H1 (cell line): Measurements from ENCODE around the gene DTX4. TPM values are rescaled to one million over a fixed set of nuclear protein-coding genes. Genes with fewer than 3 reads are reported as not detected.

Source experiments
- CTCF ChIA-PET: fragments of 300-600 bp; sonication (Branson Sonifier 250); formaldehyde crosslinking; loops from one replicate; lab custom pipeline; 2021; ENCODE audit not compliant: partially characterized antibody; lab: Charles Lee
- POLR2A ChIA-PET: fragments of 300-600 bp; sonication (Branson Sonifier 250); formaldehyde crosslinking; loops from one replicate; lab custom pipeline; 2021; ENCODE audit warnings: inconsistent platforms; ENCODE audit not compliant: partially characterized antibody; lab: Charles Lee
- DNase-seq, 2 experiments: peaks; one replicate each; pipeline versions ENCODE4 v3.0.0 to v3.0.0-alpha.2; 2010 to 2022; ENCODE audit warnings: low spot score in 2 of 2, low read depth in 1 of 2, mixed read lengths in 1 of 2
- FAIRE-seq: peaks from 2 replicates; lab custom pipeline; 2011; peaks lifted over from hg19 to GRCh38; lab: Jason Lieb, UNC
- H2AFZ ChIP-seq: 2 replicates; pipeline ENCODE4 v1.8.1; 2012; ENCODE audit warnings: low read length, inconsistent platforms
- H2AK5ac ChIP-seq: 2 replicates; pipeline ENCODE4 v1.6.1; 2013; ENCODE audit warnings: low read depth, low read length
- H2BK120ac ChIP-seq: replicated peaks from 2 replicates; pipeline ENCODE3; 2013; ENCODE audit warnings: low read depth, low read length, inconsistent platforms
- H2BK12ac ChIP-seq: 2 replicates; pipeline ENCODE4 v1.6.1; 2013; ENCODE audit warnings: low read depth, low read length
- H2BK15ac ChIP-seq: 2 replicates; pipeline ENCODE4 v1.6.1; 2013; ENCODE audit warnings: low read length
- H2BK20ac ChIP-seq: 2 replicates; pipeline ENCODE4 v1.6.1; 2013; ENCODE audit warnings: low read length
- H2BK5ac ChIP-seq: 2 replicates; pipeline ENCODE4 v1.6.1; 2013; ENCODE audit warnings: low read depth, low read length
- H3K14ac ChIP-seq: 2 replicates; pipeline ENCODE4 v1.6.1; 2013; ENCODE audit warnings: inconsistent platforms; ENCODE audit not compliant: insufficient read length
- H3K18ac ChIP-seq: 2 replicates; pipeline ENCODE4 v1.6.1; 2013; ENCODE audit warnings: low read length; ENCODE audit errors: extremely low read depth
- H3K23ac ChIP-seq: 2 replicates; pipeline ENCODE4 v1.6.1; 2013; ENCODE audit warnings: inconsistent platforms; ENCODE audit not compliant: insufficient read length
- H3K23me2 ChIP-seq: 2 replicates; pipeline ENCODE4 v1.6.1; 2013; ENCODE audit warnings: low read depth, low read length
- H3K27ac ChIP-seq: 2 replicates; pipeline ENCODE4 v1.6.1; 2011; ENCODE audit warnings: low read depth, low read length, inconsistent platforms
- H3K27me3 ChIP-seq, 4 experiments: replicated peaks in 1 of 4; 1 replicate in 1 of 4; 2 replicates in 3 of 4; pipeline versions ENCODE4 v1.6.1 to v1.8.1; 2011 to 2013; ENCODE audit warnings: low read length in 3 of 4, mild to moderate bottlenecking in 3 of 4, inconsistent platforms in 2 of 4, mixed read lengths in 2 of 4, moderate library complexity in 1 of 4; ENCODE audit not compliant: control insufficient read depth in 3 of 4, insufficient read depth in 3 of 4; ENCODE audit errors: extremely low read depth in 1 of 4
- H3K36me3 ChIP-seq, 4 experiments: 2 replicates each; pipeline versions ENCODE4 v1.6.1 to v1.8.1; 2011 to 2013; ENCODE audit warnings: mild to moderate bottlenecking in 4 of 4, low read length in 3 of 4, moderate library complexity in 2 of 4, control low read depth in 1 of 4, inconsistent platforms in 1 of 4; ENCODE audit not compliant: insufficient read depth in 4 of 4, control insufficient read depth in 2 of 4
- H3K4ac ChIP-seq: replicated peaks from 2 replicates; pipeline ENCODE3; 2013; ENCODE audit warnings: low read length, low read depth, mixed read lengths, inconsistent platforms; ENCODE audit not compliant: insufficient read length
- H3K4me1 ChIP-seq, 4 experiments: replicated peaks in 1 of 4; 1 replicate in 1 of 4; 2 replicates in 3 of 4; pipeline versions ENCODE4 v1.6.1 to v1.8.1; 2011 to 2013; ENCODE audit warnings: low read length in 3 of 4, inconsistent platforms in 2 of 4, mixed read lengths in 1 of 4; ENCODE audit not compliant: insufficient read depth in 4 of 4, control insufficient read depth in 3 of 4
- H3K4me2 ChIP-seq, 2 experiments: 2 replicates each; pipeline versions ENCODE4 v1.6.1 to v1.8.1; 2011 to 2013; ENCODE audit warnings: low read depth in 2 of 2, low read length in 2 of 2, control low read depth in 1 of 2, inconsistent platforms in 1 of 2, mild to moderate bottlenecking in 1 of 2; ENCODE audit not compliant: insufficient read depth in 1 of 2
- H3K4me3 ChIP-seq, 4 experiments: fragments of 200-600, 300-600 bp in 1 of 4; sonication (generic), shearing (Covaris generic), sonication (Bioruptor Twin) in 1 of 4; 2 replicates each; pipeline versions ENCODE4 v1.5.1 to v1.8.1; 2011 to 2016; ENCODE audit warnings: low read length in 4 of 4, low read depth in 3 of 4, control low read depth in 2 of 4, inconsistent platforms in 2 of 4, mild to moderate bottlenecking in 2 of 4, mixed read lengths in 1 of 4, moderate library complexity in 1 of 4; ENCODE audit not compliant: insufficient read depth in 2 of 4; ENCODE audit errors: extremely low read depth in 1 of 4
- H3K56ac ChIP-seq: replicated peaks from 2 replicates; pipeline ENCODE3; 2013; ENCODE audit warnings: low read depth, mild to moderate bottlenecking, mixed read lengths, low read length, inconsistent platforms; ENCODE audit not compliant: insufficient read length
- H3K79me1 ChIP-seq: 2 replicates; pipeline ENCODE4 v1.6.1; 2013; ENCODE audit warnings: low read depth, low read length, control low read depth
- H3K79me2 ChIP-seq, 2 experiments: 2 replicates each; pipeline versions ENCODE4 v1.6.1 to v1.8.1; 2012 to 2013; ENCODE audit warnings: low read length in 2 of 2, mild to moderate bottlenecking in 2 of 2, inconsistent platforms in 1 of 2; ENCODE audit not compliant: insufficient read depth in 2 of 2, control insufficient read depth in 1 of 2
- H3K9ac ChIP-seq, 4 experiments: replicated peaks in 1 of 4; 1 replicate in 1 of 4; 2 replicates in 3 of 4; pipeline versions ENCODE4 v1.6.1 to v1.8.1; 2011 to 2013; ENCODE audit warnings: low read depth in 3 of 4, low read length in 3 of 4, control low read depth in 2 of 4, mild to moderate bottlenecking in 2 of 4, moderate library complexity in 2 of 4, inconsistent platforms in 1 of 4; ENCODE audit errors: extremely low read depth in 1 of 4
- H3K9me3 ChIP-seq, 2 experiments: 2 replicates each; pipeline versions ENCODE4 v1.6.1 to v1.8.1; 2012 to 2013; ENCODE audit warnings: mild to moderate bottlenecking in 2 of 2, moderate library complexity in 2 of 2, control low read depth in 1 of 2, inconsistent platforms in 1 of 2, low read depth in 1 of 2, low read length in 1 of 2, mixed read lengths in 1 of 2; ENCODE audit not compliant: insufficient read depth in 2 of 2
- H4K20me1 ChIP-seq, 2 experiments: replicated peaks in 1 of 2; 2 replicates each; pipeline versions ENCODE3 to v1.8.1; 2011 to 2013; ENCODE audit warnings: inconsistent platforms in 2 of 2, low read length in 2 of 2, mild to moderate bottlenecking in 1 of 2; ENCODE audit not compliant: insufficient read depth in 2 of 2, control insufficient read depth in 1 of 2
- H4K5ac ChIP-seq: 2 replicates; pipeline ENCODE4 v1.6.1; 2013; ENCODE audit warnings: low read length, low read depth, mixed read lengths, inconsistent platforms; ENCODE audit not compliant: insufficient read length
- H4K8ac ChIP-seq: 2 replicates; pipeline ENCODE4 v1.8.0; 2013; ENCODE audit warnings: mild to moderate bottlenecking, moderate library complexity, low read length, inconsistent platforms; ENCODE audit not compliant: insufficient read depth; ENCODE audit errors: extremely low read depth
- H4K91ac ChIP-seq: replicated peaks from 2 replicates; pipeline ENCODE3; 2013; ENCODE audit warnings: low read length, mixed read lengths, inconsistent platforms; ENCODE audit not compliant: insufficient read length
- CTBP2 ChIP-seq: IDR thresholded peaks from 2 replicates; pipeline ENCODE4 v1.7.0; 2011; ENCODE audit warnings: borderline replicate concordance, mild to moderate bottlenecking, moderate library complexity, mixed read lengths, low read length; ENCODE audit not compliant: insufficient read depth, insufficient read length
- GABPA ChIP-seq: IDR thresholded peaks from 2 replicates; pipeline ENCODE4 v1.6.1; 2011; ENCODE audit warnings: mild to moderate bottlenecking, low read length, moderate library complexity, borderline replicate concordance; ENCODE audit not compliant: insufficient read depth
- RAD21 ChIP-seq, 2 experiments: IDR thresholded peaks in 1 of 2; conservative IDR thresholded peaks in 1 of 2; 2 replicates each; pipeline ENCODE4 v1.6.1; 2011; ENCODE audit warnings: low read depth in 2 of 2, low read length in 2 of 2, improper control_type of control experiment in 1 of 2, inconsistent platforms in 1 of 2, mild to moderate bottlenecking in 1 of 2, moderate library complexity in 1 of 2
- RFX5 ChIP-seq: IDR thresholded peaks from 2 replicates; pipeline ENCODE4 v1.6.1; 2011; ENCODE audit warnings: low read depth, low read length, improper control_type of control experiment, borderline replicate concordance
- SIN3A ChIP-seq, 2 experiments: IDR thresholded peaks in 1 of 2; conservative IDR thresholded peaks in 1 of 2; 2 replicates each; pipeline ENCODE4 v1.6.1; 2011 to 2012; ENCODE audit warnings: low read length in 2 of 2, improper control_type of control experiment in 1 of 2, low read depth in 1 of 2, mild to moderate bottlenecking in 1 of 2
- WGBS, 2 experiments: shearing (Covaris generic) in 1 of 2; methylation state at CpG; one replicate each; pipeline versions ENCODE4 v1.1.6 to v1.1.7; 2013 to 2015; ENCODE audit warnings: low lambda C conversion rate in 2 of 2, mixed read lengths in 2 of 2, inconsistent platforms in 1 of 2, low coverage in 1 of 2, missing lambda C conversion rate in 1 of 2; ENCODE audit not compliant: insufficient replicate concordance in 2 of 2, insufficient coverage in 1 of 2, insufficient read length in 1 of 2; ENCODE audit errors: extremely low coverage in 1 of 2, missing lambda C conversion rate in 1 of 2; 5-methylcytosine and 5-hydroxymethylcytosine counted together
- polyA plus RNA-seq, 7 experiments: library from polyadenylated mRNA; depleted of rRNA in 3 of 7; stranded (reverse) in 5 of 7; unstranded in 2 of 7; fragments of >200 nt in 5 of 7; fragments of 200-250 nt in 2 of 7; gene quantifications; 1 replicate in 5 of 7; 2 replicates in 1 of 7; 4 replicates in 1 of 7; pipeline versions ENCODE4 v1.2.1 to v1.2.3, GENCODE V29; 2011 to 2013; ENCODE audit warnings: missing spikeins in 2 of 7, mixed read lengths in 2 of 7
- total RNA-seq: library from RNA; stranded (reverse); fragmentation: NEBNext Ultra II Directional; extraction: Animal tissue kit (Norgen Biotek cat#: 25700); gene quantifications from 2 replicates; pipeline ENCODE4 v1.2.1, GENCODE V29; 2021
- TF ChIP-seq, protein P1 (sequence below), 3 experiments: IDR thresholded peaks; 1 replicate in 2 of 3; 2 replicates in 1 of 3; pipeline versions ENCODE4 v1.5.1 to v1.6.1; 2011; ENCODE audit warnings: low read length in 3 of 3, mild to moderate bottlenecking in 3 of 3, inconsistent platforms in 2 of 3, low read depth in 1 of 3, moderate library complexity in 1 of 3; ENCODE audit not compliant: insufficient read depth in 1 of 3; ENCODE audit errors: control extremely low read depth in 1 of 3

Gene DTX4
- total and polyA plus RNA-seq, 2 of the 8 experiments (the other 6 are each of a cell fraction or from before 2014, with no cell fraction given) = 5.1 to 18.8 TPM

DNA sequence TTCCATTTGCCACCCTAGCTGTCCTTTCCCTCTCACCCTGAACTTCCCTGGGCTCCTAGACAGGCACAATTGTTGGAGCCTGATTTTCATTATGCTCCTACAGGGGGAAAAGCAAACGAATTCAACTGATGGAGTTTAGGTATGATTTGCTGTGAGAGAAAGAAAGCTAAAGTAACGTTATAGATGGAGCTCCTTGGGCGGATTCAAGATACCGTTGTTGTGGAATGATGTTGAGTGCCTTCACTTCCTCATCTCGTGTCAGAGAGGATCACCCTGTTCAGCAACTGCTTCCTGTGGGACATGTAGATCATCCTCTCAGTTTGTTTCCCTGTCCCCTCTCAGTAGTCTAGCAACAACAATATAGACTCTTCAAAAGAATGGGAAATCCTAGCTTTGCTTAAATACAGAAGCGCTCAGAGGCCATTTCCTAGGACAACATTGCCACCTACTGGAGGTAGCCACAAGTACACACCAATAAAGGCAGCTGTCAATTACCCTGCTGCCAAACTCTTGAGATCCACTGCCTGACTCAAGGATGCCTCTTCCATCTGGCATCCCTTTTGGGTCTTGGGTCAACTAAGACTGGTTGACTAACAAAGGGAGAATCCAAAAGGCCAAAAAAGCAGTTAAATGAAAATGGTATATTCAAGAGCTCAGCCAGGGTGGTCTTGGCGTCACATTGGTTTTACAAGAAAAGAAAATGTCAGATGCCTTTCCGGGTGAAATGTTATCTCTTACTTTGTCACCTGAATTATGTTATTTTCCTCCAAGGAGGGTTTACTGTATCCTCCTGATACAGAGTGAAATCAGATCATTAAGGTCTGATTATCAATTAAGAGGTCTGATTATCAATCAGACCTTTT lies 13.5 kb upstream of the DTX4 start:
- Histone ChIP-seq H2AK5ac (no peak overlapping the region), H2BK20ac (no peak overlapping the region)
- TF ChIP-seq RAD21 (IDR thresholded peaks at IDR 0.05 in 1 of 2, conservative IDR thresholded peaks at IDR 0.05 in 1 of 2; ENCODE audit: low read depth in 2 of 2, low read length in 2 of 2) (peak; percentile 91 to 92), CTBP2 (no peak), RFX5 (no peak), GABPA (no peak), SIN3A (conservative IDR thresholded peaks at IDR 0.05 in 1 of 2, IDR thresholded peaks at IDR 0.05 in 1 of 2; ENCODE audit: low read depth in 1 of 2, low read length in 2 of 2) (0 out of 4 replicates have a peak, but pooled peaks of 1 of the 2 experiments have one; percentile 43)
- TF ChIP-seq, protein P1, sequence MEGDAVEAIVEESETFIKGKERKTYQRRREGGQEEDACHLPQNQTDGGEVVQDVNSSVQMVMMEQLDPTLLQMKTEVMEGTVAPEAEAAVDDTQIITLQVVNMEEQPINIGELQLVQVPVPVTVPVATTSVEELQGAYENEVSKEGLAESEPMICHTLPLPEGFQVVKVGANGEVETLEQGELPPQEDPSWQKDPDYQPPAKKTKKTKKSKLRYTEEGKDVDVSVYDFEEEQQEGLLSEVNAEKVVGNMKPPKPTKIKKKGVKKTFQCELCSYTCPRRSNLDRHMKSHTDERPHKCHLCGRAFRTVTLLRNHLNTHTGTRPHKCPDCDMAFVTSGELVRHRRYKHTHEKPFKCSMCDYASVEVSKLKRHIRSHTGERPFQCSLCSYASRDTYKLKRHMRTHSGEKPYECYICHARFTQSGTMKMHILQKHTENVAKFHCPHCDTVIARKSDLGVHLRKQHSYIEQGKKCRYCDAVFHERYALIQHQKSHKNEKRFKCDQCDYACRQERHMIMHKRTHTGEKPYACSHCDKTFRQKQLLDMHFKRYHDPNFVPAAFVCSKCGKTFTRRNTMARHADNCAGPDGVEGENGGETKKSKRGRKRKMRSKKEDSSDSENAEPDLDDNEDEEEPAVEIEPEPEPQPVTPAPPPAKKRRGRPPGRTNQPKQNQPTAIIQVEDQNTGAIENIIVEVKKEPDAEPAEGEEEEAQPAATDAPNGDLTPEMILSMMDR (IDR thresholded peaks at IDR 0.05; ENCODE audit: control extremely low read depth in 1 of 3, insufficient read depth in 1 of 3, low read depth in 1 of 3, low read length in 3 of 3) = peak; percentile 29 to 87 (median 80)

More for the DNA sequence above, 13.5 kb upstream of the DTX4 start:
- WGBS, 2 experiments = 57% methylated on average over 8 of the region's 8 CpGs; no CpG with 5 or more reads in 1 of the 2 experiments
- Histone ChIP-seq H3K27me3 (no peaks in the 10 kb centered on the region), H3K56ac (no peak overlapping the region), H3K4me3 (no peak overlapping the region), H2BK5ac (no peak overlapping the region), H2BK12ac (peak overlapping the region; percentile 60; the same call in 1 of the 2 replicates), H4K20me1 (no peaks in the 10 kb centered on the region), H3K79me1 (no peaks in the 10 kb centered on the region), H3K27ac (no peak overlapping the region; the same call in 1 of the 2 replicates), H2BK120ac (no peak overlapping the region), H3K4me1 (peaks cover 0 to 4% (median 0%) of the 10 kb centered on the region in 4 experiments; a peak in 2 of 7 replicates), H4K8ac (no peak overlapping the region), H3K79me2 (no peaks in the 10 kb centered on the region), H3K23ac (no peak overlapping the region), H3K14ac (no peak overlapping the region), H3K4ac (no peak overlapping the region), H2BK15ac (no peak overlapping the region), H3K36me3 (no peaks in the 10 kb centered on the region; a peak in 1 of 8 replicates), H3K4me2 (peak overlapping the region in 1 of 2 experiments; percentile 27; a peak in 1 of 4 replicates), H3K23me2 (no peaks in the 10 kb centered on the region), H4K5ac (no peak overlapping the region), H4K91ac (no peak overlapping the region), H3K9me3 (peaks cover 0 to 3% of the 10 kb centered on the region in 2 experiments; a peak in 1 of 4 replicates), H3K18ac (no peak overlapping the region), H2AFZ (peak overlapping the region; percentile 68; the same call in 1 of the 2 replicates), H3K9ac (peak overlapping the region in 1 of 4 experiments; percentile 11; a peak in 1 of 7 replicates)
- DNase-seq = peak in 1 of 2 experiments; percentile 67
- CTCF ChIA-PET = interaction anchor here (0.6 to 4.9 kb wide), 43 partner anchors 8 to 1454 kb away, joined by 3 to 65 read pairs (median 4); partner anchors contain the start of genes DTX4, FAM111A, FAM111B and MPEG1
- peak; percentile 92 for FAIRE-seq
- POLR2A ChIA-PET = interaction anchor here (1.0 to 2.4 kb wide), 2 partner anchors 14 to 16 kb away, joined by 4 to 12 read pairs; partner anchors contain the start of gene FAM111A
